ENCODE measurements around the gene EML4.

DNA sequence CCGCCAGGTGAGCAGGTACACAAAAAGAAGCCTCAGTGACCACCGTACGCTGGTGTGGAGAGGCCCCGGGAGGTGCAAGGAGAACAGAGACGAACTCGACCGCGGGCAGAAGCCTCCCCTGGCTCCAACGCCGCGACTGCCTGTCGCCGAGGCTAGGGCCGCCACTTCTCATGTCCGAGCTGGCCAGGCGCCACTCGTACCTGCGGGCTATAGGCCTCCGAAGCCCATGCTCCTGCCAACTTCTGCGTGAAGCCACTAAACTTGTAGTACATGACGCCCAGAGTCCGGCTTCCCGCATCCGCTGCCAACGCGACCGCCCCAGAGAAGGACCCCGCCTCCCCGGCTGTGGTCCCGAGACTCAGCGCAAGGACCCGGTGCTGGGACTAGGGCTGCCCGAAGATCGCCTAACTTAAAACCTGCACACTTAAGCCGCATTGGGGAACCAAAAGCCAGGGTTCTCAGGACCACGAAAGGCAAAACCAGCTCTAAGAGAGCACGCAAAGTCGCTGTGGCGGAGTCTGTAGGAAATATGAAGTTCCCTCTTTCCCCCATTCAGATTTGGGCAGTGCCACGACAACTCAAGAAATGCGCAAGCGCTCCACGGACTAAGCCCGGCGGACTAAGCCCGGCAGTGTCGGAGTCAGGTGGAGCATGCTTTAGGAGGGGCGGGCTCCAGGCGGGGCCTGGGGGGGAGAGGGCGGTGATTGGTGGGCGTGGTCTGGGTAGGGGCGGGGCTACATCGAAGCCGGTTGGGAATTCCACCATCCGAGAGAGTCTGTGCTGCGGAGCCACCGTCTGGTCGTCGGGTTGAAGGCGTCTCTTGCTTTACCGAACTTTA is 192.0 kb downstream of the EML4 start, which contains the start of gene COX7A2L:
- TF ChIP-seq, protein P1, sequence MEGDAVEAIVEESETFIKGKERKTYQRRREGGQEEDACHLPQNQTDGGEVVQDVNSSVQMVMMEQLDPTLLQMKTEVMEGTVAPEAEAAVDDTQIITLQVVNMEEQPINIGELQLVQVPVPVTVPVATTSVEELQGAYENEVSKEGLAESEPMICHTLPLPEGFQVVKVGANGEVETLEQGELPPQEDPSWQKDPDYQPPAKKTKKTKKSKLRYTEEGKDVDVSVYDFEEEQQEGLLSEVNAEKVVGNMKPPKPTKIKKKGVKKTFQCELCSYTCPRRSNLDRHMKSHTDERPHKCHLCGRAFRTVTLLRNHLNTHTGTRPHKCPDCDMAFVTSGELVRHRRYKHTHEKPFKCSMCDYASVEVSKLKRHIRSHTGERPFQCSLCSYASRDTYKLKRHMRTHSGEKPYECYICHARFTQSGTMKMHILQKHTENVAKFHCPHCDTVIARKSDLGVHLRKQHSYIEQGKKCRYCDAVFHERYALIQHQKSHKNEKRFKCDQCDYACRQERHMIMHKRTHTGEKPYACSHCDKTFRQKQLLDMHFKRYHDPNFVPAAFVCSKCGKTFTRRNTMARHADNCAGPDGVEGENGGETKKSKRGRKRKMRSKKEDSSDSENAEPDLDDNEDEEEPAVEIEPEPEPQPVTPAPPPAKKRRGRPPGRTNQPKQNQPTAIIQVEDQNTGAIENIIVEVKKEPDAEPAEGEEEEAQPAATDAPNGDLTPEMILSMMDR (IDR thresholded peaks at IDR 0.05), result peak; percentile 50; the same call in 1 of the 2 replicates
- peak; percentile 85 for TF ChIP-seq NRF1 (IDR thresholded peaks at IDR 0.05; ENCODE audit: low read depth, low read length)
- TF ChIP-seq POLR2AphosphoS5 (IDR thresholded peaks at IDR 0.05; ENCODE audit: low read depth, low read length), result peak; percentile 75
- TF ChIP-seq RAD21 (IDR thresholded peaks at IDR 0.05; ENCODE audit: low read length), result peak; percentile 81
- TF ChIP-seq, protein P2, sequence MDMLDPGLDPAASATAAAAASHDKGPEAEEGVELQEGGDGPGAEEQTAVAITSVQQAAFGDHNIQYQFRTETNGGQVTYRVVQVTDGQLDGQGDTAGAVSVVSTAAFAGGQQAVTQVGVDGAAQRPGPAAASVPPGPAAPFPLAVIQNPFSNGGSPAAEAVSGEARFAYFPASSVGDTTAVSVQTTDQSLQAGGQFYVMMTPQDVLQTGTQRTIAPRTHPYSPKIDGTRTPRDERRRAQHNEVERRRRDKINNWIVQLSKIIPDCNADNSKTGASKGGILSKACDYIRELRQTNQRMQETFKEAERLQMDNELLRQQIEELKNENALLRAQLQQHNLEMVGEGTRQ (IDR thresholded peaks at IDR 0.05; ENCODE audit: borderline replicate concordance, low read depth, low read length), result peak; percentile 58; the same call in 1 of the 2 replicates
- TF ChIP-seq, protein P3, sequence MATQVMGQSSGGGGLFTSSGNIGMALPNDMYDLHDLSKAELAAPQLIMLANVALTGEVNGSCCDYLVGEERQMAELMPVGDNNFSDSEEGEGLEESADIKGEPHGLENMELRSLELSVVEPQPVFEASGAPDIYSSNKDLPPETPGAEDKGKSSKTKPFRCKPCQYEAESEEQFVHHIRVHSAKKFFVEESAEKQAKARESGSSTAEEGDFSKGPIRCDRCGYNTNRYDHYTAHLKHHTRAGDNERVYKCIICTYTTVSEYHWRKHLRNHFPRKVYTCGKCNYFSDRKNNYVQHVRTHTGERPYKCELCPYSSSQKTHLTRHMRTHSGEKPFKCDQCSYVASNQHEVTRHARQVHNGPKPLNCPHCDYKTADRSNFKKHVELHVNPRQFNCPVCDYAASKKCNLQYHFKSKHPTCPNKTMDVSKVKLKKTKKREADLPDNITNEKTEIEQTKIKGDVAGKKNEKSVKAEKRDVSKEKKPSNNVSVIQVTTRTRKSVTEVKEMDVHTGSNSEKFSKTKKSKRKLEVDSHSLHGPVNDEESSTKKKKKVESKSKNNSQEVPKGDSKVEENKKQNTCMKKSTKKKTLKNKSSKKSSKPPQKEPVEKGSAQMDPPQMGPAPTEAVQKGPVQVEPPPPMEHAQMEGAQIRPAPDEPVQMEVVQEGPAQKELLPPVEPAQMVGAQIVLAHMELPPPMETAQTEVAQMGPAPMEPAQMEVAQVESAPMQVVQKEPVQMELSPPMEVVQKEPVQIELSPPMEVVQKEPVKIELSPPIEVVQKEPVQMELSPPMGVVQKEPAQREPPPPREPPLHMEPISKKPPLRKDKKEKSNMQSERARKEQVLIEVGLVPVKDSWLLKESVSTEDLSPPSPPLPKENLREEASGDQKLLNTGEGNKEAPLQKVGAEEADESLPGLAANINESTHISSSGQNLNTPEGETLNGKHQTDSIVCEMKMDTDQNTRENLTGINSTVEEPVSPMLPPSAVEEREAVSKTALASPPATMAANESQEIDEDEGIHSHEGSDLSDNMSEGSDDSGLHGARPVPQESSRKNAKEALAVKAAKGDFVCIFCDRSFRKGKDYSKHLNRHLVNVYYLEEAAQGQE (IDR thresholded peaks at IDR 0.05; ENCODE audit: low read depth, low read length), result no peak
- TF ChIP-seq GATA2 (CRISPR knock-in tag; IDR thresholded peaks at IDR 0.05), result no peak
- no peak for TF ChIP-seq EZH2phosphoT487 (IDR thresholded peaks at IDR 0.05; ENCODE audit: borderline replicate concordance, low read depth)
- TF ChIP-seq, protein P4, sequence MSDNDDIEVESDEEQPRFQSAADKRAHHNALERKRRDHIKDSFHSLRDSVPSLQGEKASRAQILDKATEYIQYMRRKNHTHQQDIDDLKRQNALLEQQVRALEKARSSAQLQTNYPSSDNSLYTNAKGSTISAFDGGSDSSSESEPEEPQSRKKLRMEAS (IDR thresholded peaks at IDR 0.05; ENCODE audit: low read depth), result peak; percentile 76

Measured in SK-N-SH (cell line).